Endothelial cell of umbilical vein (primary cell): ENCODE data around the gene REM2. TPM values are rescaled to one million over a fixed set of nuclear protein-coding genes. Genes with fewer than 3 reads are reported as not detected.

Experiments used
- BruUV-seq: library from RNA; stranded (reverse); fragments of 400-500 nt; replicated peaks from 2 replicates; lab custom pipeline; 2021; lab: Mats Ljungman, UMichigan
- CTCF ChIA-PET: fragments of 300-600, 350-600 bp; sonication (Branson Sonifier 250); formaldehyde crosslinking; loops from one replicate; lab custom pipeline; 2021; ENCODE audit warnings: antibody characterized with exemption, inconsistent platforms; lab: Charles Lee
- POLR2A ChIA-PET: fragments of 300-600, 350-600 bp; sonication (Branson Sonifier 250); formaldehyde crosslinking; loops from one replicate; lab custom pipeline; 2021; ENCODE audit warnings: antibody characterized with exemption, inconsistent platforms; lab: Charles Lee
- DNase-seq: peaks from one replicate; pipeline ENCODE4 v3.0.0-alpha.2; 2011; ENCODE audit warnings: low read depth, low spot score
- FAIRE-seq: peaks from 2 replicates; lab custom pipeline; 2011; peaks lifted over from hg19 to GRCh38; lab: Jason Lieb, UNC
- H2AFZ ChIP-seq: 2 replicates; pipeline ENCODE4 v1.6.0; 2012; ENCODE audit warnings: low read depth, low read length, control low read depth, inconsistent platforms
- H3K27ac ChIP-seq: 2 replicates; pipeline ENCODE4 v1.5.1; 2011; ENCODE audit warnings: low read depth, mild to moderate bottlenecking, control low read depth, low read length, moderate library complexity; ENCODE audit not compliant: insufficient read depth
- H3K27me3 ChIP-seq, 2 experiments: 2 replicates each; pipeline versions ENCODE4 v1.6.0 to v1.6.1; 2011; ENCODE audit warnings: low read length in 2 of 2, mixed read lengths in 1 of 2; ENCODE audit not compliant: control insufficient read depth in 2 of 2, insufficient read depth in 2 of 2
- H3K36me3 ChIP-seq, 2 experiments: 2 replicates in 1 of 2; 3 replicates in 1 of 2; pipeline ENCODE4 v1.5.1; 2011; ENCODE audit warnings: low read length in 2 of 2, mild to moderate bottlenecking in 1 of 2, moderate library complexity in 1 of 2; ENCODE audit not compliant: control insufficient read depth in 2 of 2, insufficient read depth in 2 of 2; ENCODE audit errors: extremely low read depth in 1 of 2
- H3K4me1 ChIP-seq: 3 replicates; pipeline ENCODE4 v1.5.1; 2011; ENCODE audit warnings: mild to moderate bottlenecking, low read length; ENCODE audit not compliant: control insufficient read depth, insufficient read depth; ENCODE audit errors: extremely low read depth
- H3K4me2 ChIP-seq: 2 replicates; pipeline ENCODE4 v1.6.1; 2011; ENCODE audit warnings: low read length, control low read depth, mixed read lengths; ENCODE audit not compliant: insufficient read depth
- H3K4me3 ChIP-seq, 3 experiments: fragments of 200-600 bp in 1 of 3; sonication (generic), shearing (Covaris generic) in 1 of 3; replicated peaks in 1 of 3; 2 replicates each; pipeline ENCODE4 v1.5.1; 2011 to 2016; ENCODE audit warnings: control low read depth in 3 of 3, low read length in 3 of 3, mild to moderate bottlenecking in 2 of 3, inconsistent platforms in 1 of 3, low read depth in 1 of 3, moderate library complexity in 1 of 3; ENCODE audit not compliant: insufficient read depth in 1 of 3
- H3K79me2 ChIP-seq: 2 replicates; pipeline ENCODE4 v1.6.0; 2012; ENCODE audit warnings: low read length, inconsistent platforms; ENCODE audit not compliant: control insufficient read depth, insufficient read depth
- H3K9ac ChIP-seq: replicated peaks from 2 replicates; pipeline ENCODE3; 2011; ENCODE audit warnings: low read length, control low read depth; ENCODE audit not compliant: insufficient read depth; ENCODE audit errors: extremely low read depth
- H3K9me1 ChIP-seq: replicated peaks from 3 replicates; pipeline ENCODE4 v1.6.0; 2011; ENCODE audit warnings: mild to moderate bottlenecking, low read length; ENCODE audit not compliant: control insufficient read depth, insufficient read depth; ENCODE audit errors: extremely low read depth
- H3K9me3 ChIP-seq: replicated peaks from 2 replicates; pipeline ENCODE4 v1.5.1; 2012; ENCODE audit warnings: low read length, inconsistent platforms; ENCODE audit not compliant: control insufficient read depth, insufficient read depth
- H4K20me1 ChIP-seq: replicated peaks from 2 replicates; pipeline ENCODE3; 2011; ENCODE audit warnings: mild to moderate bottlenecking, low read length; ENCODE audit not compliant: control insufficient read depth, insufficient read depth; ENCODE audit errors: extremely low read depth
- EZH2 ChIP-seq: IDR thresholded peaks from 2 replicates; pipeline ENCODE4 v1.6.1; 2012; ENCODE audit warnings: borderline replicate concordance, low read depth, mild to moderate bottlenecking, moderate library complexity, low read length, inconsistent platforms; ENCODE audit not compliant: severe bottlenecking
- GATA2 ChIP-seq: IDR thresholded peaks from 2 replicates; pipeline ENCODE4 v1.7.0; 2011; ENCODE audit warnings: low read depth, mild to moderate bottlenecking, moderate library complexity, mixed read lengths, low read length; ENCODE audit not compliant: insufficient read length, insufficient read depth
- JUN ChIP-seq: IDR thresholded peaks from 2 replicates; pipeline ENCODE4 v1.6.1; 2011; ENCODE audit warnings: borderline replicate concordance, low read depth; ENCODE audit not compliant: insufficient read length, insufficient read depth
- MYC ChIP-seq: IDR thresholded peaks from one replicate; pipeline ENCODE4 v1.6.1; 2011; ENCODE audit warnings: mild to moderate bottlenecking, low read depth, low read length
- POLR2A ChIP-seq: IDR thresholded peaks from 2 replicates; pipeline ENCODE4 v1.6.1; 2012; ENCODE audit warnings: low read depth, mild to moderate bottlenecking, control low read depth, low read length
- POLR2AphosphoS5 ChIP-seq: IDR thresholded peaks from 2 replicates; pipeline ENCODE4 v1.6.1; 2012; ENCODE audit warnings: low read depth, mild to moderate bottlenecking, control low read depth, low read length, moderate library complexity; ENCODE audit not compliant: insufficient read depth
- dilution Hi-C: fragments of 300-500 bp; cut with MboI; formaldehyde crosslinking; loops from one replicate; pipeline ENCODE4 v1.15.0; 2019; ENCODE audit warnings: low sequenced_read_pairs; ENCODE audit not compliant: extremely low pct_ligation_motif_present
- intact Hi-C: fragments of 100-400 bp; cut with micrococcal nuclease; formaldehyde crosslinking; loops from one replicate; pipeline ENCODE4 v1.10.0; 2022
- polyA plus RNA-seq, 4 experiments: library from polyadenylated mRNA; depleted of rRNA in 3 of 4; stranded (reverse) in 3 of 4; unstranded in 1 of 4; fragments of >200 nt; gene quantifications; 2 replicates each; pipeline versions ENCODE4 v1.2.1 to v1.2.3, GENCODE V29; 2011 to 2012; ENCODE audit warnings: missing spikeins in 1 of 4
- total RNA-seq: library from RNA; stranded (reverse); gene quantifications from 2 replicates; pipeline ENCODE4 v1.2.3, GENCODE V29; 2021

Gene REM2
- total and polyA plus RNA-seq, 2 donors (not counting 3 experiments of a cell fraction or from before 2014, with no cell fraction given): 0.33 TPM; not detected in 1

GRCh38 chr14:22848351-22849164, 34.5 kb upstream of the REM2 start:
- Histone ChIP-seq H3K4me2 (peak overlapping the region; percentile 45), H4K20me1 (no peaks in the 10 kb centered on the region), H3K4me1 (peaks cover 75% of the 10 kb centered on the region), H3K4me3 (no peak overlapping the region), H3K9ac (peak overlapping the region; percentile 63), H3K9me1 (no peaks in the 10 kb centered on the region), H2AFZ (no peak overlapping the region), H3K36me3 (peaks cover 19 to 31% of the 10 kb centered on the region in 2 experiments), H3K27ac (peak overlapping the region; percentile 90), H3K9me3 (no peaks in the 10 kb centered on the region), H3K79me2 (peaks cover 26% of the 10 kb centered on the region), H3K27me3 (no peaks in the 10 kb centered on the region)
- dilution Hi-C loops (no loop called here), intact Hi-C loops (loop anchor here (1.0 kb wide), 1 partner anchor 10 kb away; no protein-coding TSS in a partner anchor)
- POLR2A ChIA-PET: interaction anchor here (1.0 to 1.7 kb wide), 2 partner anchors 10 to 18 kb away, joined by 3 to 7 read pairs; no protein-coding TSS in a partner anchor
- peak; percentile 99 for FAIRE-seq
- CTCF ChIA-PET: interaction anchor here (0.7 to 10.2 kb wide), 15 partner anchors 13 to 292 kb away, joined by 3 to 313 read pairs (median 3); partner anchors contain the start of genes MMP14, MRPL52 and PRMT5
- no TSS peak for BruUV-seq
- peak; percentile 88 for DNase-seq
- peak; percentile 66 for TF ChIP-seq POLR2AphosphoS5
- peak; percentile 73 for TF ChIP-seq GATA2
- no peak for TF ChIP-seq MYC
- TF ChIP-seq JUN: peak; percentile 5
- TF ChIP-seq POLR2A: no peak

DNA sequence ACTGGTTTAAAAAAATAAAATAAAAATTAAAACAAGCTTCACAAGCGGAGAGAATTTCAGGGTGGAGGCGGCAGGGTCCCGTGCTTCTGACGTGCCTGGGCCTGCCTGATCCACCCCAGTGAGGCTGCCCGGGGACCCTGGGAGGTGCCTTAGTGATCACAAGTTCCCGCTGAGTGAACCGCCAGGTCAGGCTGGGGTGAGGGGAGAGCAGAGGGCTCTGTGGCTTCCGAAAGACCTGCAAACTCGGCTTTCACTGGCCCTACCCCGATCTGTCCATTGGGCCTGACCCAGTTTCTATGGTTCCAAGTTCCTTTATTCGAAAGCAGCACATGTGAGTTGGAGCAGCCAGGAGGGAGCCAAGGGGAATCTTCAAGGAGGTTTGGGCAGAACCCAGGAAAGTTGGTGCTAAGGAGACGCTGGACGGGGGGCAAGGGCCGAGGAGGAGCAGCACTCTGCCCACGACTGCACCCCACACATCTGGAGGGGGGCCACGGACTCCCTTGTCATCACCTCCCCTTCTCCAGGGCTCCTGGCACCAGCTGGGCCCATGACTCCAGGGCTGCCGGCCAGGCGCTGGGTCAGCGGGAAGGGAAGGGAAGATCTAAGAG, 33.7 kb upstream of the REM2 start:
- Histone ChIP-seq H3K79me2 (peaks cover 21% of the 10 kb centered on the region), H3K36me3 (peaks cover 18 to 25% of the 10 kb centered on the region in 2 experiments), H3K27ac (peak overlapping the region; percentile 90), H3K9me3 (no peaks in the 10 kb centered on the region), H2AFZ (no peak overlapping the region), H3K4me3 (no peak overlapping the region), H4K20me1 (no peaks in the 10 kb centered on the region), H3K4me1 (peaks cover 75% of the 10 kb centered on the region), H3K9me1 (no peaks in the 10 kb centered on the region), H3K4me2 (no peak overlapping the region), H3K27me3 (no peaks in the 10 kb centered on the region), H3K9ac (no peak overlapping the region)
- CTCF ChIA-PET: interaction anchor here (0.8 to 10.2 kb wide), 12 partner anchors 14 to 292 kb away, joined by 3 to 313 read pairs (median 4); partner anchors contain the start of genes MMP14, MRPL52 and PRMT5
- no peak for TF ChIP-seq GATA2
- peak; percentile 27 for TF ChIP-seq POLR2AphosphoS5
- TF ChIP-seq EZH2: no peak
- no peak for TF ChIP-seq MYC
- no TSS peak for BruUV-seq
- POLR2A ChIA-PET: interaction anchor here (1.7 kb wide), 1 partner anchor 11 kb away, joined by 7 read pairs; no protein-coding TSS in a partner anchor
- intact Hi-C loops: no loop called here
- dilution Hi-C loops: no loop called here
- FAIRE-seq (no peak), DNase-seq (no peak)
